Measurements from ENCODE around the gene PHACTR2.

PHACTR2 gene

DNA sequence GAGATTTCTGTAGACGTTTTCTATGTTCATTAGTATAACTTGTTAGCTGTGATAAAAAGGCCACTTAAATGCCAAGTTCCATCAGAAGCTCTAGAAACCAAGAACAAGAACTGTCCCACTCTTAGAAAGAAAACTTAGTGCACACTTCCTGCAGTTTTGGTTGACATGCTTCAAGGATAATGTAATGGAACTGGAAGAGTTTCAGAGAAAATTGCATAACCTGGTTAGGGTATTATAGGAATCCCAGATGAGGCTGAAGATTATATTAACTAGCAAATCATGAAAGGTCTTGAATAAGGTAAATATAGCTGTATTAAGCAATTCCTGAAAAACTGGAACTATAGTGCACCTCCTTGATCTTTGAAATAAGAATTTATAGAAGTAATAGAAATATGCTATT, 1.8 kb upstream of the PHACTR2 start:
- no peak for DNase-seq

DNA sequence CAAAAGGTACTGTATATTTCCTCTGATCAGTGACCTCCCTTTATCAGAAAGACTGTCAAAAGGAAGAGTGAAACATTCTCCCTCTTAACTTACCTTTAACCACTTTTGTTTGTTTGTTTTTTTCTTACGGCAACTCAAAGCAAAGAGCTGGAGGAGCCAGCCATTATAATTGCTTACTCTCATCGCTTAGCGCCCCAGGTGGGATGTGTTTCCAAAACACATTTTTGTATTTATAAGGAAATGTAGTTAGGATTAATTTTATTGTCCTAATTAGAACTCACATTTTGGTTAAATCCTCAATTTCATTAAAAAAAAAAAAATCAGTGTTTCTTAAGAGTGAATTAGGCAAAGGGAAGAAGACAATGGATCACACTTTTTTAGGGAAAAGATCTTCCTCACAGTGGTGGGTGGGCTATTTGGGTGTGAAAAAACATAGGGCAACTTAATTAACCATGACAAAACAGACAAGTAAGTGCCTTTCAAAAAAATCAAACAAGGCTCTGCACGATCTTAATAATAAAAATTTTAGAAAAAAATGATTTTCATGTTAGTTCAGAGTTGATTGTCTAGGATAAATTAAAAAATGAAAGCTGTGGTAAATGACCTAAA, 1.2 kb upstream of the PHACTR2 start:
- no peak for DNase-seq

DNA sequence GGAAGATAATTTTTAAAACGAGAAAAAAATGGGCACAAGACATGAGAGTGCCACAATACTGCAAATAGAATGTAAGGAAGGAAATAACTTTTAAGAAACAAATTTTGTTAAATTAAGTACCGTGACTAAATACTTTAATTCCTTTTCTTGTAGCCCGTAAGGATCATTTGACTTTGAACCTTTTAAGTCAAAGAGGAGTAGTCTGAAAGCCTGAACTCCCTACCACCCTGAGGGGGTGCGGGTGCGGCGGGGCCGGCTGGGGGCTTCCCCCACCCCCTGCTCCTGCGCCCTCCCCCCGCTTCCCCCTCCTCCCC, 231 bp upstream of the PHACTR2 start:
- no peak for DNase-seq

DNA sequence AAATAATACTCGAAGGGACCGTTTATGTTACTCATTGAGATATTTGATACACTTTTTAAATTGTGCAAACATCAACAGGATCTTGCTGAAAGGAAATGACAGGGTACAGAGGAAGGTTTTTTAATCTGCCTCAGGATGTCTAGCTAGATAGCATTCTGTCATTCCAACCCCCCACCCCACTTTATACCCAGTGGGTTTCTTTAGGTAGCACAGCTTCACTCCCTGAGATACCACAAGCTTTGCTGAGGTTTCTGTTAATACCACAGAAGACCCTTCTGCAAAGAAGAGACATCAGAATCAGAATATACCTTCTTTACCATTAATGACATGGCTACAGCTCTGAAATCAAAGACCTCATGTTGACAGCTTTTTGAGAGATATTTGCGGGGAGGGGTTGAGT, 1.3 kb downstream of the PHACTR2 start:
- no peak for DNase-seq

GRCh38 chr6:143680141-143680540, 2.4 kb downstream of the PHACTR2 start:
- DNase-seq = no peak

DNA sequence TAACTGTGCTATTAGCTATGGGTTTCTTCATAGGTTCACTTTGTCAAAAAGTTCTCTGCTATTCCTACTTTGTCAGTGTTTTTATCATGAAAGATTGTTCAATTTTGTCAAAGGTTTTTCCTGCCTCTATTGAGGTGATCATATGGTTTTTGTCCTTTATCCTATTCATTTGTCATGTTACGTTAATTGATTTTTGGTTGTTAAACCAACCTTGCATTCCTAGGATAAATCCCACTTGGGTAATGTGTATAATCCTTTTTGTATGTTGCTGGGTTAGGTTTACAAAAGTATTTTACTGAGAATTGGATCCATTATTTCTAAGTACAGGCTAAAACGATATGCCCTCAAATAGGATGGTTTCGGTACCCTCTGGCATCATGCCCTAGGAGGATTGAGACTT, 5.0 kb downstream of the PHACTR2 start:
- DNase-seq = no peak

DNA sequence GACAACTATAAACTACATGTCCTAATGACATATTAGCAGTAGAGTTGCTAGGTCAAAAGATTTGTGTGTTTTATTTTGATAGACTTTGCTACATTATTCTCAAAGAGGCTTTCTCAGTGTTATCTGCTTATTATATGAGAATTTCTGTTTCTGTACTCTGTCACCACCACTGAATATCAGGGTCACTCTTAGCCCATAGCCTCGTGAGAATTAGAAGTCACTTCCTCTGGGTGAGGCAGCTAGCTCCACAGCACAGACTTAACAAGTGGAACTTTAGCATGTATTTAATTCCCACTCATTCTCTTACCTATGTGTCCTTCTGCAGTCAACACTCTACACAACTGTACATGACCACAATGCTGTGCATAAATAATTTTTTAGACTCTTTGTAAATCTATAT, 6.7 kb downstream of the PHACTR2 start:
- DNase-seq = no peak

- DNase-seq = no peak
Observed at GRCh38 chr6:143685653-143686052, 7.9 kb downstream of the PHACTR2 start.

DNA sequence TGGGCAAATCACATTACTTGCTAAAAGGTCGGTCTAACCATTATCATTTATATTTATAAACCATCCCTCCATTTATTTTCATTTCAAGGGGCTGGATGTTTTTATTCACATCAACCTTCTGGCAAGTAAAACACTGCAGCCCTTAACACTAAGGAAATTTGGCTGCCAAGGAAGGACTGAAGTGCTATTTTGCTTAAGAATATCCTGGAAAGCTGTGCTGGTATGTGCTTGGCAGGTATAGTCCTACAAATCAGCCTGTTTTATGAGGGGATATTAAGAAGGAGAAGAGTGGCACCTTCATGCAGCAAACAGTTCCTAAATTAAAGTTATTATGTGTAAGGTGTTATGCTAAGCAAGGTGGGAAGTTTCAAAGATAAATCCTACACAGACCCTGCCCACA, 9.8 kb downstream of the PHACTR2 start:
- no peak for DNase-seq

DNA sequence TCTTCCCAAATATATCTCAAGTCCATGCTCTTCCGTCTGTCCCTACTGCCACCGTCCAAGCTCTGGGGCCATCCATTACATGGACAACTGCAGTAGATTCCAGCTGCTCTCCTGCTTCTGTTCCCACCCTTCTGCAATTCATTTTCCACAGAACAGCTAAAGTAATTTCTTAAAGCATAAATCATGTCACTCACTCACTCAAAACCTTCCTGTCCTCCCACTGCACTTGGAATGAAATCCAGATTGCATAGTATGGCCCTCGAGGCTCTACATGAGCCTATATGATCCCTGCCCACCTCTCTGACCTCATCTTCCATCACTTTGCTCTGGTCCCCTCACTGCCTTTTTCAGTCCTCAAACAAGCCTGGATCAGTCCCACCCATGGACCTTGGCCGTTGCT, 10.9 kb downstream of the PHACTR2 start:
- DNase-seq = no peak

DNA sequence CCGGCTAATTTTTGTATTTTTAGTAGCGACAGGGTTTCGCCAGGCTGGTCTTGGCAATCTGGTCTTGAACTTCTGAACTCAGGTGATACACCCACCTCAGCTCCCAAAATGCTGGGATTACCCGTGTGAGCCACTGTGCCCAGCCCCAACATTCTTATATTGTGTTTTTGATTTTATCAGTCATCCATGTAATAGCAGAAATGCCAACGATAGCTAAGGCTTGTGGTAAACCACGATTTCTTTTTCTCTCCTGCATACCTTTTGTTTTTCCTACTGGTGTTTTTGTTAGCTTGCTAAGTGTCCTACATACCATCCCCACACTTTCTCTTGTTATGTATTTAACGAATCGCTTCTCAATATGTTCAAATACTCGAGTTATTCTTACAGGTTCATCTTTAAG, 12.1 kb downstream of the PHACTR2 start:
- DNase-seq = no peak

DNA sequence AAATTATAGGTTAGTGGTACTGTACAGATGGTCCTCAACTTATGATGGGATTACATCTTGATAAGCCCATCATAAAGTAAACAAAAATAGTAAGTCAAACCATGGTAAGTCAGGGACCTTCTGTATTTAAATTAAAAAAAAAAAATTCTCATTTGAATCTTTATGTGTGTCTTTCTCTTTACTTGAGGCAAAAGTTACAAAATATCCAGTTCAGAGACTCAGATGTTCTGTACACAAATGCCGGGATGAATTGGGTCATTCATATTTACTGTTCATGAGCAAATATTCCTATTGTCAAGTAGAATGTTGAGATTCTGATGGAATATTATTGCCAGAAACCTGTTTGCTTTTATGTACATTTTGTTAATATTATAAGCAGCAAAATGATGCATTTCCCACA, 13.4 kb downstream of the PHACTR2 start:
- no peak for DNase-seq

GRCh38 chr6:143691900-143692636, 14.3 kb downstream of the PHACTR2 start:
- DNase-seq = no peak

- no peak for DNase-seq
Observed at GRCh38 chr6:143692696-143693095, 14.9 kb downstream of the PHACTR2 start.

- no peak for DNase-seq
Observed at GRCh38 chr6:143694013-143694412, 16.2 kb downstream of the PHACTR2 start.

DNA sequence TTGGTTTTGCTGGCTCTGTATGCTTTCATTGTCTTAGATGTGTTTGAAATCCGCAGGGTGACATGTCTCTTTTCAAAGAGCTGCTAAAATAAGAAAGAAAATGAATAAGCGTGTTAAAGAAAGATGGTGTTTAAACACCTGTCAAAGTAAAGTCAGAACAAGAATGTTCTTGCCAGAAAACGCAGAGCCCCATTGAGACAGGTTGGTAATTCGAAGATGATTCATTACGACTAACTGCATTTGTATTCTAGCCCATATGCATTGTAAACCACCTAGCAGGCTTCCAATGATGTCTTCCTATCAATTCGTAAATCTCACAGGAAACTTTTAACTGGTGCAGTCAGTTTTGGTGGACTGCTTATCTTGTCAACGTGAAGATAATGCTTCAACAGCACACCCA, 16.8 kb downstream of the PHACTR2 start:
- DNase-seq = no peak

- no peak for DNase-seq
Observed at GRCh38 chr6:143695130-143695968, 17.6 kb downstream of the PHACTR2 start.

- no peak for DNase-seq
Observed at GRCh38 chr6:143695969-143696663, 18.4 kb downstream of the PHACTR2 start.

- no peak for DNase-seq
Observed at GRCh38 chr6:143696664-143697000, 18.9 kb downstream of the PHACTR2 start.

DNA sequence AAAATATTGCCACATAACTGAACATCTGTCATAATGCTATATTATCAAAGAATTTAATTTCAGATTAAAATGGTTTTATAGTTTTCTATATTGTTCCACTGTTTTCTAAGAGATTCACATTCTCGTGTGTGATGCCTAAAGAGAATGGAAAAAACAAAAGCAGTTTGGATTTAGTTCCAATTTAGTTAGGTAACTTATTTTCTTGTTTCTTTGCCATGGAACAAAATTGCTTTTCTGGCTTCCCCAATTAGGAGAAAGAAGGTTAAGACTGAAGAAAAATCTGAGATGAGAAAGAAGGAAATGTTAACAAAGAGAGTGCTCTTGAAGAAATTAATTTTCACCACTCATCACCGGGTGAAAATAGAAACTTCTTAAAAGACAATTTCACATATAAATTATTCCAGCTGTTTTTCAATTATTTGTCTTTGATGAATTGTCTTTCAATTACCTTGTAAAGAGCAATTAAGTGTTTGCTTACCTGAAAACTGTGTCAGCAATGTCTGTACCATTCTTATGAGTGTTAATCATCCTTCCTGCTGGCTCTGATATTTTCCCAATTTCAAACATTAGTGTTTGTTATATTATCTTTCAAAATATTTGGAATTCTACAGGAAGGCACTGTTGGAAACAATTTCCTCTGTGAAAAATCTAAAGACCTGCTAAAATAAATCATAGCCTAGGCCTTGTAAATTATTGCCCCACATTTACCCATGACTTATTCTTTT, 19.5 kb downstream of the PHACTR2 start:
- no peak for DNase-seq

DNA sequence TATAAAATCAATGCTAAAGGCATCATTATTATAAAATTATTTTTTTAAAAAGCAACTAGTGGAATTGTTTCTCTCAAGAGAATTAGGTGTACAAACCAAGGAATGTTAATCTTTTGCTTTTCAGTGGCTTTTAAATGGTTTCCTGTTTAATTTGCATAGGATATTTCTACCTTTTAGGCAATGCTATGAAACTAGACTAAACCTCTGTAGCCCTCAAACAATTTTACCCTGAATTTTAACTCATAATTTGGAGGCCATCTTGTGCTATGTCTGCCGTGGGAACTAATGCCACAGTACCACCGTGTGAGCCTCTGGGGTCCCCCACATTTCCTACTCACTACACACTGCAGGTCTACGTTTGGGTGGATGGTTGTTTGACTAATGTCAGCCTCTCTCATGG, 20.6 kb downstream of the PHACTR2 start:
- DNase-seq = no peak

DNA sequence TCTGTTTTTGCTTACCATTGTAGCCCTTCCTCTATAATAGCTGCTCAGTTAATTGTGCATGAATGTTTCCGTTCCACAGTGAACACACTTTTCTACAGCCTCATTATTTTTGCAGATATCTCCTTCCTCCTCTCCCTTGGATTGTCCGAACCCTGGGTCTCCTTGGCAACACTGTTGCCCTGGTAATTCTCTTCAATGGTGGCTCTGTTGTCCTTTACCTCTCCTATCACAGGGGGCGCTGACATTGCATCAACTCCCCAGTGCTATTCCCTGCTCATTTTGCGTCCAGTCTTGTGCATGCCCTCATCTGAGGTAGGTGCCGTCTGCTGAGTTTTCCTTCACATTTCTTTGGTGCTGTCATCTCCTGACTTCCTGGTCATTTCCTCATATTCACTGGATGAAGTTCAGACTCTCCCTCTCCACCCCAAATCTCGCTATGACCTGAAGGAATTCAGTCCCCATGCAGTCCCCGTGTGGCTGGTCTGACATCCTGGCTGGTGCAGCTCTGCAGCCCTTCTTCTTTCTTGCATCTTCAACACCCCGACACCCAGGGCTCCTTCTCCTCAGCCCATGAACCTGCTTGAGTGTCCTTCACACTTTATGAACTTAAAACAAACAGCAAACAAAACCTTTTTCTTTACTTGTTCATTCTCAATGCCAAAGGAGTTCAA, 21.1 kb downstream of the PHACTR2 start:
- no peak for DNase-seq
